Astrocyte of the spinal cord (primary cell): Measurements from ENCODE around the gene MYOC.
"Not testable (repeated sequence)": the region's sequence is repeated elsewhere in the genome, so short reads cannot be mapped to it uniquely, and the experiment has no call there.

Source experiments
- DNase-seq: peaks from one replicate; pipeline ENCODE4 v3.0.0; 2011; ENCODE audit warnings: low read depth, low spot score
- H3K4me3 ChIP-seq: 2 replicates; pipeline ENCODE4 v1.5.1; 2011; ENCODE audit warnings: low read depth, mild to moderate bottlenecking, low read length, moderate library complexity
- in situ Hi-C: cut with HindIII; loops from 2 replicates; pipeline ENCODE4 v1.10.0; 2017; ENCODE audit warnings: low sequenced_read_pairs
- TF ChIP-seq, protein P1 (sequence below): IDR thresholded peaks from 2 replicates; pipeline ENCODE4 v1.5.1; 2012; ENCODE audit warnings: low read depth, mild to moderate bottlenecking, low read length, inconsistent platforms

The MYOC gene

DNA sequence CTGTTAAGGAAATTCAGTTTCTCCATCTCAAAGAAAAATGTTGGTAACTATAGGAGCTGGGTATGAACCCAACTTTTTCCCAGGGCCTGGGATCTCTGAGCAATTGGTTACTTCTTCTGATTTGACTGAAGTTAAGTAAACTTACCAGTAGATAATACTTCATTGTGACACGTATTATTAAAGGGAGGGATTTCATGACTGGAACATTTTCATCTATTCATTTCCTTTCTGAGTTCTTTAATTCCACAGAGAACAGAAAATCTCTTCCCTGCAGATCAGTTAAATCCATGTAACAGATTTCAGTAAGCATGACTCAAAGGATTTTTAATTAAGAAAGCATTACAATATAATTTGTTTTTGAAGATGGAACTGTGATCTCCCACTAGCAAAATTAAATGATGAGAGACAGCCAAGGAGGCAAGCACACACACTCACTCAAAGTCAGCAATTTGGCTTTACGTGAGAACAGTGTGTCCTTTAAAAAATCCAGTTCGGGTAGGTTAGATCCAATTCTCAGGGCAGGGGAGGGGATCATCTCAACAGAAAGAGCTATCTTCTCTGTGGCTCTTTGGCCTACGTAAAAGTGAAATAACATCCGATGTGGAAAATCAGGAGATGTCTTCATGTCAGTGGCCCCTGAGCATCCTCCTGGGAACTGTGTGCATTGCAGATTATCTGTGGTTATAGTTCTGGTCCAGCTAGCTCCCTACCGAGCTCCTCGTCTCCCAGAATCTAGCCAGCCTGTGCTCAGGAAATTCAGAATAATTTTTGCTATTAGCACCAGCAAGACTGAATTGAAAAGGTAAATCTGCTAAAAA is 10.8 kb upstream of the MYOC start:
- no peak overlapping the region for H3K4me3 ChIP-seq
- no peak for DNase-seq
- TF ChIP-seq, protein P1, sequence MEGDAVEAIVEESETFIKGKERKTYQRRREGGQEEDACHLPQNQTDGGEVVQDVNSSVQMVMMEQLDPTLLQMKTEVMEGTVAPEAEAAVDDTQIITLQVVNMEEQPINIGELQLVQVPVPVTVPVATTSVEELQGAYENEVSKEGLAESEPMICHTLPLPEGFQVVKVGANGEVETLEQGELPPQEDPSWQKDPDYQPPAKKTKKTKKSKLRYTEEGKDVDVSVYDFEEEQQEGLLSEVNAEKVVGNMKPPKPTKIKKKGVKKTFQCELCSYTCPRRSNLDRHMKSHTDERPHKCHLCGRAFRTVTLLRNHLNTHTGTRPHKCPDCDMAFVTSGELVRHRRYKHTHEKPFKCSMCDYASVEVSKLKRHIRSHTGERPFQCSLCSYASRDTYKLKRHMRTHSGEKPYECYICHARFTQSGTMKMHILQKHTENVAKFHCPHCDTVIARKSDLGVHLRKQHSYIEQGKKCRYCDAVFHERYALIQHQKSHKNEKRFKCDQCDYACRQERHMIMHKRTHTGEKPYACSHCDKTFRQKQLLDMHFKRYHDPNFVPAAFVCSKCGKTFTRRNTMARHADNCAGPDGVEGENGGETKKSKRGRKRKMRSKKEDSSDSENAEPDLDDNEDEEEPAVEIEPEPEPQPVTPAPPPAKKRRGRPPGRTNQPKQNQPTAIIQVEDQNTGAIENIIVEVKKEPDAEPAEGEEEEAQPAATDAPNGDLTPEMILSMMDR: no peak
- in situ Hi-C loops: no loop called here

DNA sequence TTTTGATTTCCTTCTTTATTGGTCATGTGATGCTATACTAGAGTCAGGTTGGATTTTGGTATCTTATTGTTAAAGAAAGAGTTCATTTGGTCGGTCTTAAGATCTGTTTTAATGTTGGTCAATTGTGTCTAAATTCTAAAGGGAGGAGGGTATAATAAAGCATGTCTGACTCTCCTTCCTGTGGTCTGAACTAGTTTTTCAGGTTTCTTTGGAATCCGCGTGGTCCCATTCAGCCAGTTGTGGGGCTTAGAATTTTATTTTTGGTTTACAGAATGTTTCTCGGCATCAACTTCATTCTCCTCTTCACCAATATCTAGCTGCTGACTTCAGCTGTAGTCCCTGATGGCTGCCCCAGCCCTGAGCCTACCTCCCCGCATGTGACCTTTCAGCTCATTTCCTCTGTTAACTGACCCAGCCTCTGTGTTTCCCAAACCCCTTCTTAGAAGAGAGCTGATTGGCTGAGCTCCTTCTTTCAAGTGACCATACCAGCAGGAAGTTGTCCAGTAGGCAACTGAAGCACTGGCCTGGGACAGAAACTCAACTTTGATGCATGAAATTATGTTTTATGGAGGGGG is 8.7 kb upstream of the MYOC start:
- TF ChIP-seq, protein P1: no peak
- in situ Hi-C loops: no loop called here
- H3K4me3 ChIP-seq: no peak overlapping the region
- DNase-seq: no peak

DNA sequence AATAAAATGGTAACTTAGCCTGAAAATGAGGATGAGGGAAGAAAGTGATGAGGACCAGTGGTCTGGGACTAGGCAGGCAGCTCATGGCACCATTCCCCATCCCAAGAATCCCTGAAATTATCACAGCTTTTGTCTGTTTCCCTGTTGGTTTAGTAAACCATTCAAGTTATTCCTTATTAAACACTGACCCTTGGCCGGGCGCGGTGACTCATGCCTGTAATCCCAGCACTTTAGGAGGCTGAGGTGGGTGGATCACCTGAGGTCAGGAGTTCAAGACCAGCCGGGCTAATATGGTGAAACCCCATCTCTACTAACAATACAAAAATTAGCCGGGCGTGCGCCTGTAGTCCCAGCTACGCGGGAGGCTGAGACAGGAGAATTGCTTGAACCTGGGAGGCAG is 3.7 kb upstream of the MYOC start:
- in situ Hi-C loops, H3K4me3 ChIP-seq, DNase-seq: not testable (repeated sequence)

DNA sequence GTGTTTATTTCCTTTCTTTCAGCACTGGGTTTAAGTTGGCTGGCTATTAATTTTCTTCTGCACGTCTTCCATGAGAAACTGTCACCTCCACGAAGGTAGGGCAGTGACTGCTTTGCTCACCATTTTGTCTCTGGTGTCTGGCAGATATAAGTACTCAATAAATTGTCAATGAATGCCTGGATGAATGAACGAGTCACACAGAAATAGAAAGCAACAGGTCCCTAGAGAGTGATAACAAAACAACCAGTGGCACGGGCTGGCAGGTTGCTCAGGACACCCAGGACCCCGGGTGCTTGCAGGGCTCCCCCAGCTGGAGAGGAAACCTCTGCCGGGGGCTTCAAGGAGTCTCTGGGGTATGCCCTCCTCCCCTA is 3.2 kb upstream of the MYOC start:
- TF ChIP-seq, protein P1: no peak
- H3K4me3 ChIP-seq: no peak overlapping the region
- in situ Hi-C loops: no loop called here
- no peak for DNase-seq

DNA sequence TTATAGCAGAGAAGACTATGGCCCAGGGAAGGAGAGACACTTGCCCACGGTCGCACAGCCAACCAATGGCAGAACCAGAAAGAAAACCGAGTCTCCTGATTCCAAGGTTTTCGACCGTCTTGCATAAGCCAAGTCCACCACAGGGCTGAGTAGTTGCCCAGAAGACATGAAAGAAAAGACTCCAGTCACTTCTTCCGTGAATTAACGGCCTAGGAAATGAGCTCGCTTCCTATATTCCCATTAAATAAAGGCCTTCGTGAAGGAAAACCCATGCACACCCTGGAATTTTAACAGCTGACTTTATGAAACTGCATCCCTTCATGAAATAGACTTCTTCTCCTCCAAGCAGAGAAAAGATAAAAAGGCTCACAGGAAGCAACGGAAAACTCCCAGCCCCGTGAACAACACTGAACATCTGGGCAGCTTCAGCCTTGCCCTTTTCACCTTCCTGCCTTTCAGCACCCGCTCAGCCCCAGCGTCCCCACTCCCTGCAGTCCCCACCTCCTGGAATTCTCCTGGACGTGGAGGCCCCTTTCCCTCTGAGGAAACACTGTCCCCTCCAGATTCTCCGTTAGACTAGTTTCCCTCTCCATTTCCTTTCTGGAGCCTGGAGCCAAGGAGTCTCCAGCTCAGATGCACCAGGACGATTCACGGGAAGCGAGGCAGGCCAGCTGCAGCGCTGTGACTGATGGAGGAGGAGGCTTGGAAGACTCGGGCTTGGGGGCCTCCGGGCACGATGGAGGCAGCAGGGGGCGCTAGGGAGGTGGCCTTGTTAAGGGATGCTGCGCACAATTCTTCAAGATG is 2.7 kb upstream of the MYOC start:
- in situ Hi-C loops: no loop called here
- peak; percentile 47 for DNase-seq
- no peak overlapping the region for H3K4me3 ChIP-seq
- TF ChIP-seq, protein P1: peak; percentile 76

DNA sequence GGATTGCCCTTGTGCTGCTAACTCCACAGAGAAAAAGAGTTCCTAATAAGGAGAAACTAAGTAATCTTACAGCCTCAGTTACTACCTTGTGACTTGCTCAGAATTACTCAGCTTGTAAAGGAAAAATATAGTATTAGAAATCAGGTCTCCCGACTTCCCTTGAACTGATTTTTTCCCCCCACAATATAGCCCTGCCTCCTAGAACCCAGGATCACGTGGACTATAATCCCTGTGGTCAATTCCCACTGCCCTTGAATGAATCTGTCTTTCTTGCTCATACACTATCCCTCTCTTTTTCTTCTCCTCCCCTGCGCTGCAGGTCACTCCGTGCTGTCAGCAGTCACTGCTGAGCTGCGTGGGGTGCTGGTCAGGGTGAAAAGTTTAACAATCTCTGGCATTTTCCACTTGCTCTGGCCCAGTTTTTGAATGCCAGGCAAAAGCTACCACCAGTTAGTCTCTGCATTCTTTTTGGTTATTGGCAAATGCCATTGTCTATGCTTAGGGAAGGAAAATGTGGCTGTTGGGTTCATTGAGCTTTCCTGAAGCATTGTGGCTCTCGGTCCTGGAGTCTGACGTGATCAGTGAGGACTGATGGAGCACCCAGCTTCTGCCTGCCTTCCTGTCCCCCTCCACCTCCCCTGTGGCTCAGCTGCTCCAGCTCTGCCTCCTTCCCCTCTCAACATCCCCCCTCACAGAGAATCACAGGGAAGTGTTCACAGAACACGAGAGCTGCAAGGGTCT is 1.9 kb upstream of the MYOC start:
- in situ Hi-C loops: no loop called here
- H3K4me3 ChIP-seq: no peak overlapping the region
- TF ChIP-seq, protein P1: no peak
- peak; percentile 25 for DNase-seq
